NCI-H2196 (cell line): ENCODE data around the gene CTDSPL.
A peak's percentile ranks its signal among the peaks of the same experiment; 100 is the strongest.

Experiments used
- DNase-seq: peaks from one replicate; lab custom pipeline; 2025; ENCODE audit not compliant: unreplicated experiment; lab: John Stamatoyannopoulos, UW

The CTDSPL gene

GRCh38 chr3:37997791-37998370, 136.2 kb downstream of the CTDSPL start:
- DNase-seq: no peak

GRCh38 chr3:37999836-38000235, 138.2 kb downstream of the CTDSPL start:
- DNase-seq: no peak

DNA sequence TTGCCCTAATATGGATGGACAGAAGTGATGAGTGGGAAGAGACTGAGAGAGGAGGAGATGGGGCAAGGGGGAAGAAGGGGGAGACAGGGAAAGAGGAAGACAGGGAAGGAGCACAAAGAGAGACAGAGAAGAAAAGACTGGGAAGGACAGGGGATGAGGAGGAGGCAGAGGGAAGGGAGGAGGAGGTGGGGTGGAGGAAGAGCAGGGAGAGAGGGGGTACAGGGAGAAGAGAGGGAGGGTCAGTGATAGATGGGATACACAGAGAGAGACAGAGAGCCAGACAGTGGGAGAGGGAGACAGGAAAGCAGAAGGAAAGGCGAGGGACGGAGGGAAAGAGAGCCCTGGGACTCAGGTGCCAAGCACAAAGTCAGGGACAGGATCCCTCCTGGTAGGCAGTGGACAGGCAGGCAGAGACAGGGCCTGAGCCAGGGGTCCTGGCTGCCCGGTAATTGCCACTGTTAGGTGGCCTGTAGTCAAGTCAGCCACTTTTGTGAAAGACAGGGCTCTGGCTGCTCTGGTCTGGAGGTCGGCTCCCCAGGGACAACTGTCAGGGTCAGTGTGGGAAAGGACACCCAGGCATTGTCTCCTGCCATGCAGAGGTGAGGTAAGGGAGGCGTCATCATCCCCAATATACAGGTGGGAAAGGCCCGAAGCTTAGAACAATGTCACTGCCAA, 138.7 kb downstream of the CTDSPL start:
- DNase-seq: no peak

GRCh38 chr3:38000965-38001455, 139.3 kb downstream of the CTDSPL start:
- DNase-seq: no peak

GRCh38 chr3:38001456-38002081, 139.9 kb downstream of the CTDSPL start:
- peak; percentile 15 for DNase-seq

- no peak for DNase-seq
Observed at GRCh38 chr3:38002291-38002876, 140.7 kb downstream of the CTDSPL start.

DNA sequence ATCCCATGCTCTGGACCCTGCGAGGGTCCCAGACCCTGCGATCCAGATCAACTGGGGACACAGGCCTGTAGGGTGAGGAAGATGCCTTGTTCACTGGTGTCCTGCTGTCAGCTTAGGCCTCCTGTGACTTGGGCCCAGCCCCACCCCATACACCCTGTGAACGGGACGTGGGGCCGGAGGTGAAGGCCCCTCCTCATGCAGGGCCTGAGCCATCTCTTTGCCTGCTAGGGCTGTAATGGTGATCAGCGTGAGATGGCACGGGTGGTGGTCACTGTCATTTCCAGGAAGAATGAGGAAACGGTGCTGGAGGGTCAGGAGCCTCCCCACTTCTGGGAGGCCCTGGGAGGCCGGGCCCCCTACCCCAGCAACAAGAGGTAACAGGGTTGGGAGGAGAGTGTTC, 141.3 kb downstream of the CTDSPL start:
- no peak for DNase-seq

- DNase-seq: no peak
Observed at GRCh38 chr3:38003371-38003816, 141.7 kb downstream of the CTDSPL start.

GRCh38 chr3:38003817-38004414, 142.2 kb downstream of the CTDSPL start:
- no peak for DNase-seq

GRCh38 chr3:38004415-38005075, 142.9 kb downstream of the CTDSPL start:
- peak; percentile 39 for DNase-seq

DNA sequence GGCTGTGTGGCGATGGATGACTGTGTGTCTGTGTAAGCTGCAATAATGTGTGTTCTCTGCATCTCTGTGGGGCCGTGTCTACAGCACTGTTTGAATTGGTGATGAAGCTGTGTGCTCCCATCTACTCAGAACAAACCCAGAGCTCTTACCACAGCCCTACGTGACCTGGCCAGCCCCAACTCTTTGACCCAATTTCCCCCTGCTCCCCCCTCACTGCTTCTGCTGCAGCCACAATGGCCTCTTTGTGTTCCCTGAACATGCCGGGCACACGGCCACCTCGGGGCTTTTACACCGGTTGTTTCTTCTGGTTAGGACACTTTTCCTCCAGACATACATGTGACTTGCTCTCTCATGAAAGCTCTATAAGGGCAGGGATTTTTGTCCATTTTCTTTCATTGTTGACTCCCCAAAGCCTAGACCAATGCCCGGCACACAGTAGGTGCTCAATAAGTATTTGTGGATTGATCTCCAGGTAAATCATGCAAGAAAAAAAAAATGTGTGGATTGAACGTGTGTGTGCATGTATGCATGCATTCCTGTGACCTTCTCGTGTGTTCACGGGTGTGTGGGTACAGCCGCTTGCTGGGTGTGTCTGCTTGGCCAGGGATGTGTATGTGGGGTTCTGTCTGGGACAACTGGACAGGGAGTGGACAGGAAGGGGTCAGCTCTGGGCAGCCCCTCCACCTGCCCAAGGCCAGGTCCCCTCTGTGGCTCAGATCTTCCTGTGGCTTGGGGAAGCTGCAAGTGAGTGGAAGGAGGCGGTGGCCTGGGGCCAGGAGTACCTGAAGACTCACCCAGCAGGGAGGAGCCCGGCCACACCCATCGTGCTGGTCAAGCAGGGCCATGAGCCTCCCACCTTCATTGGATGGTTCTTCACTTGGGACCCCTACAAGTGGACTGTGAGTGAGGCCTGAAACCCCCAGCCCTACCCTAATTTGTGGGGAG, 143.7 kb downstream of the CTDSPL start:
- peak; percentile 4 for DNase-seq

GRCh38 chr3:38006031-38006430, 144.4 kb downstream of the CTDSPL start:
- DNase-seq: no peak

GRCh38 chr3:38006445-38006995, 144.8 kb downstream of the CTDSPL start:
- DNase-seq: no peak

DNA sequence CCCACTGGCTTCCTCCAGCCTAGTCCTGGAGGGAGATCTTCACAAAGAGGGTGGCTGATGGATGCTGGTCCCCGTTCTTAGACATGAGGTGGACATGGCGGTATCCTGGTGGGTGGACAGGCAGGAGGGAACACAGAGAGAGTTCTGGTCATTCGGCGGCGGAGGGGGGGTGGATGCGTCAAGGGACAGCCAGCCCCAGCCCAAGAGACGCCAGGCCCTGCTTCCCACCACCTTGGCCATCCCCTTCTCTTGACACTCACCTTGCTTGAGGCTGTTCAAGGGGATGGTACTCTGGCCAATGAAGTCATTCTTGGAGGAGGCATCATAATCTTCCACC, 146.0 kb downstream of the CTDSPL start:
- no peak for DNase-seq

DNA sequence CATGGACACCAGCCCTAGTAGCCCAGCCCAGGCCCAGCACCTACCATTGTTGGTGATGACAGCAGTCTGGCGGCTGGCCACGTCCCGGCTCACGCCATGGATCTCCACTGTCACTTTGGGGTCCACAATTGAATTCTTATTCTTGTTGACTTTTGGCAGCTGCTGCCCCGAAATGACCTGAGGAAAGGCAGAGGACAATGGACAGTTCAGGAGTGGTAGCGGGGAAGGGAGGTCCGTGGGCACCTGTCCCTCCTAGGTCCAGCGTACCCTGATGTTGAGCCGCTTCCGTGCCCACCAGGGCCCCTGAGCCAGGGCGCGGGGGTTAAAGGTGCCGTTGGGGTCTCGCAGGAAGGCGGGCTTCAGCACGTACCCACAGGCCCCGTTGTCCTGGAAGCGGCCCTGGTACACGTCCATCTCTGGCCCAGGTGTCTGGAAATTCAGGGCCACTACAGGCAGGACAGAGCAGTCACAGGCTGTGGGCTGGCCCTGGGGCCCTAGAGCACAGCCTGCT, 146.6 kb downstream of the CTDSPL start:
- DNase-seq: no peak

GRCh38 chr3:38008971-38009580, 147.4 kb downstream of the CTDSPL start:
- no peak for DNase-seq

- no peak for DNase-seq
Observed at GRCh38 chr3:38009807-38010591, 148.3 kb downstream of the CTDSPL start.

DNA sequence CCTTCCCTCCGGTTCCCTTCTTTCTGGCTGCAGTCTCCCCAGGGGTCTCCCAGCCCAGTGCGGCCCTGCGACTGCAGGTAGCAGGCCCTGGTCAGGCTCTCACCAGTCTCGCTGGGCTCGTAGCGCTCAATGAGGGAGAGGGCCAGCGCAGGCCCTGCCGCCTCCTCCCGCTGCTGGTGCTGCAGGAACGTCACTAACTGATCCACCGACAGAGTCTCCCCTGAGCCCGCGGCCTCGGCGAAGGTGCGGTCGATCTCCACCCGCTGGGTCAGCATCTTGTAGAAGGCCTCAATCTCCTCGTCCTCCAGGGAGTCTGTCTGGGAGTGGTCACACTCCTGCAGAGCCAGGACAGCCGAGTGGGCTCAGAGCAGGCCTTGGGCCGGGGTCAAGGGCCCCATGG, 149.4 kb downstream of the CTDSPL start:
- DNase-seq: no peak
